WTC11 (cell line): ENCODE measurements around the gene NAV2.

Experiments
- CBFB ChIP-seq: sonication (generic); formaldehyde crosslinking; IDR thresholded peaks from 2 replicates; pipeline ENCODE4 v1.8.1; 2022; ENCODE audit warnings: mild to moderate bottlenecking, low read depth, missing genetic modification reagents
- ETV6 ChIP-seq: sonication (generic); formaldehyde crosslinking; IDR thresholded peaks from 2 replicates; pipeline ENCODE4 v1.8.1; 2022; ENCODE audit warnings: mild to moderate bottlenecking, missing genetic modification reagents
- JUN ChIP-seq: sonication (generic); formaldehyde crosslinking; IDR thresholded peaks from 2 replicates; pipeline ENCODE4 v1.8.0; 2023; ENCODE audit warnings: mild to moderate bottlenecking, missing genetic modification reagents
- MXD4 ChIP-seq: fragments of 250-450 bp; sonication (Bioruptor Pico); IDR thresholded peaks from 2 replicates; pipeline ENCODE4 v1.8.0; 2021; ENCODE audit warnings: mild to moderate bottlenecking, moderate library complexity, borderline replicate concordance
- NFYB ChIP-seq: sonication (generic); formaldehyde crosslinking; conservative IDR thresholded peaks from 2 replicates; pipeline ENCODE4 v1.8.0; 2022; ENCODE audit warnings: low read depth, missing genetic modification reagents
- TEAD1 ChIP-seq: sonication (generic); formaldehyde crosslinking; IDR thresholded peaks from 2 replicates; pipeline ENCODE4 v1.8.0; 2022; ENCODE audit warnings: mild to moderate bottlenecking, missing genetic modification reagents
- TP53 ChIP-seq: sonication (generic); formaldehyde crosslinking; IDR thresholded peaks from 2 replicates; pipeline ENCODE4 v1.8.1; 2023; ENCODE audit warnings: mild to moderate bottlenecking, missing genetic modification reagents
- TF ChIP-seq, protein P1 (sequence below): sonication (generic); formaldehyde crosslinking; IDR thresholded peaks from 2 replicates; pipeline ENCODE4 v1.8.0; 2022; ENCODE audit warnings: mild to moderate bottlenecking, missing genetic modification reagents
- TF ChIP-seq, protein P2 (sequence below): fragments of 200-600 bp; IDR thresholded peaks from 2 replicates; pipeline ENCODE4 v1.8.0; 2022; ENCODE audit warnings: antibody characterized with exemption
- TF ChIP-seq, protein P3 (sequence below): sonication (generic); formaldehyde crosslinking; IDR thresholded peaks from 2 replicates; pipeline ENCODE4 v1.8.1; 2022; ENCODE audit warnings: low read depth, mild to moderate bottlenecking, moderate library complexity, missing genetic modification reagents, borderline replicate concordance
- TF ChIP-seq, protein P4 (sequence below): sonication (generic); formaldehyde crosslinking; IDR thresholded peaks from 2 replicates; pipeline ENCODE4 v1.8.0; 2022; ENCODE audit warnings: mild to moderate bottlenecking, missing genetic modification reagents
- TF ChIP-seq, protein P5 (sequence below): sonication (generic); formaldehyde crosslinking; IDR thresholded peaks from 2 replicates; pipeline ENCODE4 v1.8.0; 2022; ENCODE audit warnings: mild to moderate bottlenecking, missing genetic modification reagents

DNA sequence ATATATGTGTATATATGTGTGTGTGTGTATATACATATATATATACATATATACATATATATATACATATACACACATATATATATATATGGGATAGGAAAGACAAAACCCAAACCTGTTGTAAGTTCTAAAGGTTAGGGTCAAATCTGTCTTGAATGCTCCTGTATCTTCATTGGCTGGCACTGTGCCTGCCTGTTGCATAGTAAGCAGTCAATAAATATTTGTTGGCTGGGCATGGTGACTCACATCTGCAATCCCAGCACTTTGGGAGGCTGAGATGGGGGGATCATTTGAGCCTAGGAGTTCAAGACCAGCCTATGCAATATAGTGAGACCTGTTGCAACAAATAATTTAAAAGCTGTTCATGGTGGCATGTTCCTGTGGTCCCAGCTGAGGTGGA is 242.3 kb downstream of the NAV2 start:
- TF ChIP-seq NFYB (CRISPR knock-in tag) (no peak), JUN (CRISPR knock-in tag) (no peak), ETV6 (CRISPR knock-in tag) (no peak), TP53 (CRISPR knock-in tag) (no peak), TEAD1 (CRISPR knock-in tag) (no peak), CBFB (CRISPR knock-in tag) (no peak), MXD4 (no peak)
- TF ChIP-seq, protein P1, sequence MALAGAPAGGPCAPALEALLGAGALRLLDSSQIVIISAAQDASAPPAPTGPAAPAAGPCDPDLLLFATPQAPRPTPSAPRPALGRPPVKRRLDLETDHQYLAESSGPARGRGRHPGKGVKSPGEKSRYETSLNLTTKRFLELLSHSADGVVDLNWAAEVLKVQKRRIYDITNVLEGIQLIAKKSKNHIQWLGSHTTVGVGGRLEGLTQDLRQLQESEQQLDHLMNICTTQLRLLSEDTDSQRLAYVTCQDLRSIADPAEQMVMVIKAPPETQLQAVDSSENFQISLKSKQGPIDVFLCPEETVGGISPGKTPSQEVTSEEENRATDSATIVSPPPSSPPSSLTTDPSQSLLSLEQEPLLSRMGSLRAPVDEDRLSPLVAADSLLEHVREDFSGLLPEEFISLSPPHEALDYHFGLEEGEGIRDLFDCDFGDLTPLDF (CRISPR knock-in tag) = no peak
- TF ChIP-seq, protein P2, sequence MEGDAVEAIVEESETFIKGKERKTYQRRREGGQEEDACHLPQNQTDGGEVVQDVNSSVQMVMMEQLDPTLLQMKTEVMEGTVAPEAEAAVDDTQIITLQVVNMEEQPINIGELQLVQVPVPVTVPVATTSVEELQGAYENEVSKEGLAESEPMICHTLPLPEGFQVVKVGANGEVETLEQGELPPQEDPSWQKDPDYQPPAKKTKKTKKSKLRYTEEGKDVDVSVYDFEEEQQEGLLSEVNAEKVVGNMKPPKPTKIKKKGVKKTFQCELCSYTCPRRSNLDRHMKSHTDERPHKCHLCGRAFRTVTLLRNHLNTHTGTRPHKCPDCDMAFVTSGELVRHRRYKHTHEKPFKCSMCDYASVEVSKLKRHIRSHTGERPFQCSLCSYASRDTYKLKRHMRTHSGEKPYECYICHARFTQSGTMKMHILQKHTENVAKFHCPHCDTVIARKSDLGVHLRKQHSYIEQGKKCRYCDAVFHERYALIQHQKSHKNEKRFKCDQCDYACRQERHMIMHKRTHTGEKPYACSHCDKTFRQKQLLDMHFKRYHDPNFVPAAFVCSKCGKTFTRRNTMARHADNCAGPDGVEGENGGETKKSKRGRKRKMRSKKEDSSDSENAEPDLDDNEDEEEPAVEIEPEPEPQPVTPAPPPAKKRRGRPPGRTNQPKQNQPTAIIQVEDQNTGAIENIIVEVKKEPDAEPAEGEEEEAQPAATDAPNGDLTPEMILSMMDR = no peak
- TF ChIP-seq, protein P3, sequence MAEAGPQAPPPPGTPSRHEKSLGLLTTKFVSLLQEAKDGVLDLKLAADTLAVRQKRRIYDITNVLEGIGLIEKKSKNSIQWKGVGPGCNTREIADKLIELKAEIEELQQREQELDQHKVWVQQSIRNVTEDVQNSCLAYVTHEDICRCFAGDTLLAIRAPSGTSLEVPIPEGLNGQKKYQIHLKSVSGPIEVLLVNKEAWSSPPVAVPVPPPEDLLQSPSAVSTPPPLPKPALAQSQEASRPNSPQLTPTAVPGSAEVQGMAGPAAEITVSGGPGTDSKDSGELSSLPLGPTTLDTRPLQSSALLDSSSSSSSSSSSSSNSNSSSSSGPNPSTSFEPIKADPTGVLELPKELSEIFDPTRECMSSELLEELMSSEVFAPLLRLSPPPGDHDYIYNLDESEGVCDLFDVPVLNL (CRISPR knock-in tag) = no peak
- TF ChIP-seq, protein P4, sequence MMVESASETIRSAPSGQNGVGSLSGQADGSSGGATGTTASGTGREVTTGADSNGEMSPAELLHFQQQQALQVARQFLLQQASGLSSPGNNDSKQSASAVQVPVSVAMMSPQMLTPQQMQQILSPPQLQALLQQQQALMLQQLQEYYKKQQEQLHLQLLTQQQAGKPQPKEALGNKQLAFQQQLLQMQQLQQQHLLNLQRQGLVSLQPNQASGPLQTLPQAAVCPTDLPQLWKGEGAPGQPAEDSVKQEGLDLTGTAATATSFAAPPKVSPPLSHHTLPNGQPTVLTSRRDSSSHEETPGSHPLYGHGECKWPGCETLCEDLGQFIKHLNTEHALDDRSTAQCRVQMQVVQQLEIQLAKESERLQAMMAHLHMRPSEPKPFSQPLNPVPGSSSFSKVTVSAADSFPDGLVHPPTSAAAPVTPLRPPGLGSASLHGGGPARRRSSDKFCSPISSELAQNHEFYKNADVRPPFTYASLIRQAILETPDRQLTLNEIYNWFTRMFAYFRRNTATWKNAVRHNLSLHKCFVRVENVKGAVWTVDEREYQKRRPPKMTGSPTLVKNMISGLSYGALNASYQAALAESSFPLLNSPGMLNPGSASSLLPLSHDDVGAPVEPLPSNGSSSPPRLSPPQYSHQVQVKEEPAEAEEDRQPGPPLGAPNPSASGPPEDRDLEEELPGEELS (CRISPR knock-in tag) = no peak
- TF ChIP-seq, protein P5, sequence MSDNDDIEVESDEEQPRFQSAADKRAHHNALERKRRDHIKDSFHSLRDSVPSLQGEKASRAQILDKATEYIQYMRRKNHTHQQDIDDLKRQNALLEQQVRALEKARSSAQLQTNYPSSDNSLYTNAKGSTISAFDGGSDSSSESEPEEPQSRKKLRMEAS = no peak
